Adrenal gland (tissue), 5 donors: Measurements from ENCODE around the gene NAGPA.

Source experiments
- POLR2A ChIP-seq, 2 donors: fragments of 450-650 bp; IDR thresholded peaks; one replicate each; pipeline ENCODE4 v1.6.1; 2017; ENCODE audit warnings: antibody characterized with exemption in 2 of 2, mild to moderate bottlenecking in 2 of 2, moderate library complexity in 1 of 2
- TF ChIP-seq, protein P1 (sequence below), 6 experiments: fragments of 450-650 bp in 4 of 6; fragments of 200-600 bp in 2 of 6; sonication (generic) in 1 of 6; IDR thresholded peaks; 1 replicate in 5 of 6; 2 replicates in 1 of 6; pipeline versions ENCODE4 v1.5.1 to v1.8.0; 2016 to 2021; ENCODE audit warnings: antibody characterized with exemption in 6 of 6, mild to moderate bottlenecking in 2 of 6, moderate library complexity in 1 of 6
- donor health status: DM: no; HTN: no; CAD: no.

DNA sequence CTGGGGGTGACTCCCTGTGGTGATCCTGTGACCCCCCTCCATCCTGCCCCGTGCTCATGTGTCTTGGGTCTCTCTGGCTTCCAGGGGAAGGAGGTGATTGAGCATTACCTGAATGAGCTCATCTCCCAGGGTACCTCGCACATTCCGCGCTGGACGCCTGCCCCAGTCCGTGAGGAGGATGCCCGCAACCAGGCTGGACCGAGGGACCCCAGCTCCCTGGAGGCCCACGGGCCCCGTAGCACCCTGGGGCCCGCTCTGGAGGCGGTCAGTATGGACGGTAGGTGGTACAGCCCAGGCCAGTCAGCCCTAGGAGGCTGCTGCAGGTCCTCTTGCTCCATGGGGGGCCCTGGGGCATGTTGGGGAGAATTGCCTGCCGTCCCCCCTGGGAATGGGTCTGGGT, 42.0 kb downstream of the NAGPA start:
- TF ChIP-seq, protein P1, sequence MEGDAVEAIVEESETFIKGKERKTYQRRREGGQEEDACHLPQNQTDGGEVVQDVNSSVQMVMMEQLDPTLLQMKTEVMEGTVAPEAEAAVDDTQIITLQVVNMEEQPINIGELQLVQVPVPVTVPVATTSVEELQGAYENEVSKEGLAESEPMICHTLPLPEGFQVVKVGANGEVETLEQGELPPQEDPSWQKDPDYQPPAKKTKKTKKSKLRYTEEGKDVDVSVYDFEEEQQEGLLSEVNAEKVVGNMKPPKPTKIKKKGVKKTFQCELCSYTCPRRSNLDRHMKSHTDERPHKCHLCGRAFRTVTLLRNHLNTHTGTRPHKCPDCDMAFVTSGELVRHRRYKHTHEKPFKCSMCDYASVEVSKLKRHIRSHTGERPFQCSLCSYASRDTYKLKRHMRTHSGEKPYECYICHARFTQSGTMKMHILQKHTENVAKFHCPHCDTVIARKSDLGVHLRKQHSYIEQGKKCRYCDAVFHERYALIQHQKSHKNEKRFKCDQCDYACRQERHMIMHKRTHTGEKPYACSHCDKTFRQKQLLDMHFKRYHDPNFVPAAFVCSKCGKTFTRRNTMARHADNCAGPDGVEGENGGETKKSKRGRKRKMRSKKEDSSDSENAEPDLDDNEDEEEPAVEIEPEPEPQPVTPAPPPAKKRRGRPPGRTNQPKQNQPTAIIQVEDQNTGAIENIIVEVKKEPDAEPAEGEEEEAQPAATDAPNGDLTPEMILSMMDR (IDR thresholded peaks at IDR 0.05): no peak
- no peak for TF ChIP-seq POLR2A (IDR thresholded peaks at IDR 0.05)
